ENCODE data around the gene CACNA2D1. TPM values are rescaled to one million over a fixed set of nuclear protein-coding genes. Genes with fewer than 3 reads are reported as not detected.
A peak's percentile ranks its signal among the peaks of the same experiment; 100 is the strongest.

CACNA2D1 gene
- total and polyA plus RNA-seq, 7 donors: 0.23 to 115 (median 59.7) TPM

- Histone ChIP-seq H3K4me3 (no peak overlapping the region), H3K9me3 (no peaks in the 10 kb centered on the region), H3K27me3 (no peaks in the 10 kb centered on the region), H3K4me1 (peaks cover 0 to 33% (median 18%) of the 10 kb centered on the region in 4 donors), H3K27ac (no peak overlapping the region), H3K36me3 (no peaks in the 10 kb centered on the region)
- no peak for TF ChIP-seq POLR2AphosphoS5 (IDR thresholded peaks at IDR 0.05)
- intact Hi-C loops (cut with DNase I): no loop called here
- no peak for DNase-seq
- 87 to 90% methylated on average over 4 of the region's 4 CpGs for WGBS, 2 donors
Observed at GRCh38 chr7:82384051-82384464, 59.5 kb downstream of the CACNA2D1 start.

GRCh38 chr7:82382276-82382675 lies 61.3 kb downstream of the CACNA2D1 start:
- TF ChIP-seq POLR2A (IDR thresholded peaks at IDR 0.05): no peak
- no peak for TF ChIP-seq EP300 (IDR thresholded peaks at IDR 0.05)
- no peak for TF ChIP-seq CTCF (IDR thresholded peaks at IDR 0.05)
- TF ChIP-seq POLR2AphosphoS5 (IDR thresholded peaks at IDR 0.05): no peak
- Histone ChIP-seq H3K27me3 (no peaks in the 10 kb centered on the region), H3K4me1 (peaks cover 0 to 15% (median 9%) of the 10 kb centered on the region in 4 donors), H3K4me3 (no peak overlapping the region), H3K9me3 (no peaks in the 10 kb centered on the region), H3K36me3 (no peaks in the 10 kb centered on the region), H3K27ac (peak overlapping the region in 1 of 4 donors; percentile 7)
- DNase-seq: no peak
- 70 to 83% methylated on average over 2 of the region's 2 CpGs for WGBS, 2 donors
- intact Hi-C loops (cut with DNase I): no loop called here

- H3K9me3 ChIP-seq: no peaks in the 10 kb centered on the region
- H3K36me3 ChIP-seq: no peaks in the 10 kb centered on the region
- WGBS, 2 donors: 75 to 76% methylated on average over 2 of the region's 2 CpGs
- H3K27me3 ChIP-seq: no peaks in the 10 kb centered on the region
- no peak overlapping the region for H3K4me3 ChIP-seq
- TF ChIP-seq POLR2A (IDR thresholded peaks at IDR 0.05) (no peak), POLR2AphosphoS5 (IDR thresholded peaks at IDR 0.05) (no peak), CTCF (IDR thresholded peaks at IDR 0.05) (no peak), EP300 (IDR thresholded peaks at IDR 0.05) (no peak)
- H3K4me1 ChIP-seq: no peaks in the 10 kb centered on the region
- intact Hi-C loops (cut with DNase I): no loop called here
- no peak for DNase-seq
- H3K27ac ChIP-seq: no peak overlapping the region
Observed at GRCh38 chr7:82376739-82377138, 66.8 kb downstream of the CACNA2D1 start.

- Histone ChIP-seq H3K36me3 (no peaks in the 10 kb centered on the region), H3K9me3 (no peaks in the 10 kb centered on the region), H3K27me3 (no peaks in the 10 kb centered on the region), H3K4me3 (no peak overlapping the region), H3K27ac (no peak overlapping the region), H3K4me1 (no peaks in the 10 kb centered on the region)
- DNase-seq: no peak
- intact Hi-C loops (cut with DNase I): no loop called here
- no peak for TF ChIP-seq CTCF (IDR thresholded peaks at IDR 0.05)
- 16 to 49% methylated on average over 3 of the region's 3 CpGs for WGBS, 2 donors
Observed at GRCh38 chr7:82375713-82376112, 67.9 kb downstream of the CACNA2D1 start.

GRCh38 chr7:82375129-82375528 lies 68.4 kb downstream of the CACNA2D1 start:
- 86 to 98% methylated on average over 1 of the region's 1 CpG for WGBS, 2 donors

GRCh38 chr7:82373926-82374635 lies 69.5 kb downstream of the CACNA2D1 start:
- WGBS, 2 donors: 66 to 73% methylated on average over 7 of the region's 7 CpGs
- no peak overlapping the region for H3K4me3 ChIP-seq
- no peaks in the 10 kb centered on the region for H3K27me3 ChIP-seq
- peaks cover 0 to 1% (median 0%) of the 10 kb centered on the region in 4 donors for H3K4me1 ChIP-seq
- TF ChIP-seq EP300 (IDR thresholded peaks at IDR 0.05): no peak
- no peak for TF ChIP-seq POLR2AphosphoS5 (IDR thresholded peaks at IDR 0.05)
- TF ChIP-seq CTCF (IDR thresholded peaks at IDR 0.05): no peak
- TF ChIP-seq POLR2A (IDR thresholded peaks at IDR 0.05): no peak
- no peak for DNase-seq
- intact Hi-C loops (cut with DNase I): no loop called here
- no peaks in the 10 kb centered on the region for H3K9me3 ChIP-seq
- no peaks in the 10 kb centered on the region for H3K36me3 ChIP-seq
- H3K27ac ChIP-seq: no peak overlapping the region

More at GRCh38 chr7:82375129-82375528, 68.4 kb downstream of the CACNA2D1 start:
- no peak for DNase-seq
- Histone ChIP-seq H3K36me3 (no peaks in the 10 kb centered on the region), H3K4me3 (no peak overlapping the region), H3K27me3 (no peaks in the 10 kb centered on the region), H3K27ac (no peak overlapping the region), H3K9me3 (no peaks in the 10 kb centered on the region), H3K4me1 (no peaks in the 10 kb centered on the region)
- intact Hi-C loops (cut with DNase I): no loop called here
- TF ChIP-seq EP300 (IDR thresholded peaks at IDR 0.05): no peak
- TF ChIP-seq POLR2A (IDR thresholded peaks at IDR 0.05): no peak
- no peak for TF ChIP-seq POLR2AphosphoS5 (IDR thresholded peaks at IDR 0.05)
